ENCODE results near the gene STX16.
"Not testable (repeated sequence)": the region's sequence is repeated elsewhere in the genome, so short reads cannot be mapped to it uniquely, and the experiment has no call there.

Gene STX16

GRCh38 chr20:58636396-58636982, 14.6 kb upstream of the STX16 start:
- DNase-seq (ENCODE audit: low read depth) = no peak

GRCh38 chr20:58636983-58637421, 14.1 kb upstream of the STX16 start:
- DNase-seq (ENCODE audit: low read depth) = no peak

GRCh38 chr20:58637466-58638213, 13.4 kb upstream of the STX16 start:
- no peak for DNase-seq (ENCODE audit: low read depth)

- DNase-seq (ENCODE audit: low read depth) = no peak
Observed at GRCh38 chr20:58638467-58639181, 12.5 kb upstream of the STX16 start.

GRCh38 chr20:58639182-58640146, 11.6 kb upstream of the STX16 start:
- no peak for DNase-seq (ENCODE audit: low read depth)

GRCh38 chr20:58640446-58640845, 10.6 kb upstream of the STX16 start:
- DNase-seq (ENCODE audit: low read depth) = peak; percentile 92

GRCh38 chr20:58642441-58642840, 8.6 kb upstream of the STX16 start:
- no peak for DNase-seq (ENCODE audit: low read depth)

GRCh38 chr20:58642896-58643295, 8.2 kb upstream of the STX16 start:
- DNase-seq (ENCODE audit: low read depth) = not testable (repeated sequence)

- peak; percentile 73 for DNase-seq (ENCODE audit: low read depth)
Observed at GRCh38 chr20:58645412-58645968, 5.6 kb upstream of the STX16 start.

GRCh38 chr20:58646257-58646656, 4.8 kb upstream of the STX16 start:
- DNase-seq (ENCODE audit: low read depth) = no peak

- no peak for DNase-seq (ENCODE audit: low read depth)
Observed at GRCh38 chr20:58646703-58647102, 4.4 kb upstream of the STX16 start.

GRCh38 chr20:58647162-58647795, 3.8 kb upstream of the STX16 start:
- DNase-seq (ENCODE audit: low read depth) = no peak

GRCh38 chr20:58647796-58648501, 3.1 kb upstream of the STX16 start:
- DNase-seq (ENCODE audit: low read depth) = peak; percentile 70

GRCh38 chr20:58648502-58648825, 2.6 kb upstream of the STX16 start:
- DNase-seq (ENCODE audit: low read depth) = not testable (repeated sequence)

- DNase-seq (ENCODE audit: low read depth) = no peak
Observed at GRCh38 chr20:58649288-58650180, 1.5 kb upstream of the STX16 start.

- peak; percentile 43 for DNase-seq (ENCODE audit: low read depth)
Observed at GRCh38 chr20:58650181-58650775, 805 bp upstream of the STX16 start.

- no peak for DNase-seq (ENCODE audit: low read depth)
Observed at GRCh38 chr20:58651559-58651945, 469 bp downstream of the STX16 start.

GRCh38 chr20:58651946-58652605, 993 bp downstream of the STX16 start:
- DNase-seq (ENCODE audit: low read depth) = peak; percentile 86

Data from ELR (cell line).